Esophagus muscularis mucosa (tissue), 4 donors: ENCODE measurements around the gene PTPRN2. TPM values are rescaled to one million over a fixed set of nuclear protein-coding genes. Genes with fewer than 3 reads are reported as not detected.

Experiments used
- DNase-seq: peaks from one replicate; pipeline ENCODE4 v3.0.0-alpha.2; 2017; ENCODE audit errors: extremely low spot score
- H3K27ac ChIP-seq, 4 donors: fragments of 200-600 bp; sonication (generic); replicated peaks in 1 of 4; 1 replicate in 3 of 4; 2 replicates in 1 of 4; pipeline ENCODE4 v1.5.1; 2016 to 2019; ENCODE audit warnings: mild to moderate bottlenecking in 1 of 4
- H3K27me3 ChIP-seq, 4 donors: fragments of 200-600 bp; sonication (generic); one replicate each; pipeline versions ENCODE4 v1.5.1 to v1.6.0; 2016 to 2019
- H3K36me3 ChIP-seq, 4 donors: fragments of 200-600 bp; sonication (generic); one replicate each; pipeline ENCODE4 v1.5.1; 2016 to 2019
- H3K4me1 ChIP-seq, 4 donors: fragments of 200-600 bp; sonication (generic); one replicate each; pipeline ENCODE4 v1.5.1; 2016 to 2019
- H3K4me3 ChIP-seq, 4 donors: fragments of 200-600 bp; sonication (generic); 1 replicate in 2 of 4; 2 replicates in 2 of 4; pipeline ENCODE4 v1.5.1; 2016 to 2019; ENCODE audit warnings: mild to moderate bottlenecking in 4 of 4, moderate library complexity in 1 of 4
- H3K9me3 ChIP-seq, 4 donors: fragments of 200-600 bp; sonication (generic); 1 replicate in 3 of 4; 2 replicates in 1 of 4; pipeline ENCODE4 v1.5.1; 2016 to 2019
- EP300 ChIP-seq: sonication (generic); formaldehyde crosslinking; IDR thresholded peaks from one replicate; pipeline ENCODE4 v1.6.1; 2017; ENCODE audit warnings: antibody characterized with exemption
- POLR2A ChIP-seq: fragments of 450-650 bp; IDR thresholded peaks from one replicate; pipeline ENCODE4 v1.6.1; 2017; ENCODE audit warnings: antibody characterized with exemption, moderate library complexity, mild to moderate bottlenecking, low read depth
- POLR2AphosphoS5 ChIP-seq, 2 donors: sonication (generic); formaldehyde crosslinking; IDR thresholded peaks; one replicate each; pipeline ENCODE4 v1.6.1; 2017; ENCODE audit warnings: antibody characterized with exemption in 2 of 2
- WGBS: methylation state at CpG from one replicate; pipeline ENCODE4 v1.1.5; 2018; 5-methylcytosine and 5-hydroxymethylcytosine counted together
- intact Hi-C: fragments of 100-400 bp; cut with DNase I; formaldehyde crosslinking; loops from one replicate; pipeline ENCODE4 v1.15.1; 2023
- total RNA-seq, 4 donors: library from RNA; depleted of rRNA; stranded (reverse); fragments of >200 nt; gene quantifications; one replicate each; pipeline versions ENCODE4 v1.1.0 to v1.2.1, GENCODE V29; 2016
- TF ChIP-seq, protein P1 (sequence below), 3 experiments: fragments of 200-600 bp in 2 of 3; fragments of 450-650 bp in 1 of 3; sonication (generic) in 2 of 3; IDR thresholded peaks; one replicate each; pipeline ENCODE4 v1.5.1; 2017 to 2019; ENCODE audit warnings: antibody characterized with exemption in 3 of 3, mild to moderate bottlenecking in 2 of 3, moderate library complexity in 1 of 3

Gene PTPRN2
- total RNA-seq, 4 donors from 2014 or later: 2.1 to 3.1 (median 3.1) TPM

DNA sequence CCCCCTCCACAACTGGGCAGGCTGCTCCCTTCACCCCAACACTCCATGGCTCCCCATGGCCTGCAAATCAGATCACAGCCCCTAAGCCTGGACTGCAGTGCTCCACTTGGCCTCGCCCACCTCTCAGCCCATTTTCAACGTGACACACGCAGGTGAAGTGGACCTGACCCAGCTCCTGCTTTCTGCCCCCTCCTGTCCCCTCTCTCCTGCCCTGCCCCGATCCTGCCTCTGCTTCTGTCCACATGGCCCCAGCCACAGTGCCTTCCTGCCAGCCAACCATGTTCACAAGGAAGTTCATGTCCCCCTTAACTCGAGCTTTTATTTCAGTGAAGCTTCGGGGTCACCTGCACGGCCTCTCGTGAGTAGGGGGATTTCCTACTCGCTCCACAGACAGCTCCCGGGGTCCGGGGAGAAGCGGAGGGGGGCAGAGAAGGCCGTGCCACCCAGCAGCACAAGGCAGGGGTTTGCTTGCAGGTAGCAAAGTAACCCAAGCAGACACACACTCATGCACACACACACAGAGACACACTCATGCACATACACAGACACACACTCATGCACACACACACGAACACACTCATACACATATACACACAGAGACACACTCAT is 713.3 kb downstream of the PTPRN2 start:
- Histone ChIP-seq H3K9me3 (peaks cover 0 to 5% (median 0%) of the 10 kb centered on the region in 4 donors), H3K36me3 (no peaks in the 10 kb centered on the region), H3K4me1 (peaks cover 5 to 8% (median 6%) of the 10 kb centered on the region in 4 donors), H3K4me3 (no peak overlapping the region), H3K27ac (no peak overlapping the region), H3K27me3 (peaks cover 0 to 48% (median 3%) of the 10 kb centered on the region in 4 donors)
- intact Hi-C loops: no loop called here
- TF ChIP-seq EP300: no peak
- TF ChIP-seq POLR2AphosphoS5 (IDR thresholded peaks at IDR 0.05): no peak
- WGBS: 75% methylated on average over 14 of the region's 14 CpGs
- DNase-seq: no peak

DNA sequence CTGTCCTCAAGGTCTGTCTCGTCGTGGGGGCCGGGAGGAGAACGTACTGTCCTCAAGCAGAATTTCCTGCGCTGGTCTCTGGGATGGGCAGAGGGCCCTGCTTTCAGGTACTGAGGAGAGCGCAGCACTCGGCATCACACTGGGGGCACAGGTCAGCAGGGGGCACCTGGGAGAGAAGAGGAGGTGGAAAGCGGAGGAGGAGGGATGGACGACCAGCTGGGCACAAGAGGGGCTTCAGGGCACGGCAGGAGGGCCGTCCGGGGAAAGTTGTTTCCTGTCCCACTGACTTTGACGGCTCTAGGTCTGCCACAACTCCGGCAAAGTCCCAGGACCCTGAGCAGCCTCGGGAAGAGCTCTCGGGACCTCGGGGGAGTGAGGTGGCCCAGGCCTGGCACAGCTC is 714.0 kb downstream of the PTPRN2 start:
- Histone ChIP-seq H3K36me3 (no peaks in the 10 kb centered on the region), H3K4me3 (no peak overlapping the region), H3K9me3 (peaks cover 0 to 5% (median 0%) of the 10 kb centered on the region in 4 donors), H3K27me3 (peaks cover 0 to 48% (median 3%) of the 10 kb centered on the region in 4 donors), H3K4me1 (peaks cover 5 to 8% (median 6%) of the 10 kb centered on the region in 4 donors), H3K27ac (no peak overlapping the region)
- 80% methylated on average over 17 of the region's 17 CpGs for WGBS
- TF ChIP-seq, protein P1, sequence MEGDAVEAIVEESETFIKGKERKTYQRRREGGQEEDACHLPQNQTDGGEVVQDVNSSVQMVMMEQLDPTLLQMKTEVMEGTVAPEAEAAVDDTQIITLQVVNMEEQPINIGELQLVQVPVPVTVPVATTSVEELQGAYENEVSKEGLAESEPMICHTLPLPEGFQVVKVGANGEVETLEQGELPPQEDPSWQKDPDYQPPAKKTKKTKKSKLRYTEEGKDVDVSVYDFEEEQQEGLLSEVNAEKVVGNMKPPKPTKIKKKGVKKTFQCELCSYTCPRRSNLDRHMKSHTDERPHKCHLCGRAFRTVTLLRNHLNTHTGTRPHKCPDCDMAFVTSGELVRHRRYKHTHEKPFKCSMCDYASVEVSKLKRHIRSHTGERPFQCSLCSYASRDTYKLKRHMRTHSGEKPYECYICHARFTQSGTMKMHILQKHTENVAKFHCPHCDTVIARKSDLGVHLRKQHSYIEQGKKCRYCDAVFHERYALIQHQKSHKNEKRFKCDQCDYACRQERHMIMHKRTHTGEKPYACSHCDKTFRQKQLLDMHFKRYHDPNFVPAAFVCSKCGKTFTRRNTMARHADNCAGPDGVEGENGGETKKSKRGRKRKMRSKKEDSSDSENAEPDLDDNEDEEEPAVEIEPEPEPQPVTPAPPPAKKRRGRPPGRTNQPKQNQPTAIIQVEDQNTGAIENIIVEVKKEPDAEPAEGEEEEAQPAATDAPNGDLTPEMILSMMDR (IDR thresholded peaks at IDR 0.05): no peak
- TF ChIP-seq POLR2AphosphoS5 (IDR thresholded peaks at IDR 0.05) (no peak), POLR2A (no peak), EP300 (no peak)
- DNase-seq: no peak
- intact Hi-C loops: no loop called here

DNA sequence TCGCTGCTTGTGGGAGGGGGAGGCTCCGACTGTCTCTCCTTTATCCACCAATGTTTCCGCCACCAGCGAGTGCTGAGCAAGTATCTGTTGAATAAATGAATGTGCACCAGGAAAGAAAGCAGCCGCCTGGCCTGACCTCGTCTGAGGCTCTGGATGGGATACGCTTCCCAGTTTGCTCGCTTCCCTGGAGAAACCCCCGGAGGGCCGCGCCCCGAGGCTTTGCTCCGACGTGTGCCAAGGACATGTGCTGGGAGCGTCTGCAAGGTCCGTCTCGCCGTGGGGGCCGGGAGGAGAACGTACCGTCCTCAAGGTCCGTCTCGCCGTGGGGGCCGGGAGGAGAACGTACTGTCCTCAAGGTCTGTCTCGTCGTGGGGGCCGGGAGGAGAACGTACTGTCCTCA is 714.4 kb downstream of the PTPRN2 start:
- intact Hi-C loops: no loop called here
- H3K36me3 ChIP-seq: no peaks in the 10 kb centered on the region
- H3K27ac ChIP-seq: no peak overlapping the region
- H3K27me3 ChIP-seq: peaks cover 0 to 48% (median 3%) of the 10 kb centered on the region in 4 donors
- H3K4me1 ChIP-seq: peaks cover 5 to 8% (median 6%) of the 10 kb centered on the region in 4 donors
- no peak for DNase-seq
- no peak overlapping the region for H3K4me3 ChIP-seq
- no peak for TF ChIP-seq POLR2A
- TF ChIP-seq, protein P1 (IDR thresholded peaks at IDR 0.05): no peak
- no peak for TF ChIP-seq EP300
- no peak for TF ChIP-seq POLR2AphosphoS5 (IDR thresholded peaks at IDR 0.05)
- WGBS: 87% methylated on average over 26 of the region's 30 CpGs
- H3K9me3 ChIP-seq: peaks cover 0 to 5% (median 0%) of the 10 kb centered on the region in 4 donors

DNA sequence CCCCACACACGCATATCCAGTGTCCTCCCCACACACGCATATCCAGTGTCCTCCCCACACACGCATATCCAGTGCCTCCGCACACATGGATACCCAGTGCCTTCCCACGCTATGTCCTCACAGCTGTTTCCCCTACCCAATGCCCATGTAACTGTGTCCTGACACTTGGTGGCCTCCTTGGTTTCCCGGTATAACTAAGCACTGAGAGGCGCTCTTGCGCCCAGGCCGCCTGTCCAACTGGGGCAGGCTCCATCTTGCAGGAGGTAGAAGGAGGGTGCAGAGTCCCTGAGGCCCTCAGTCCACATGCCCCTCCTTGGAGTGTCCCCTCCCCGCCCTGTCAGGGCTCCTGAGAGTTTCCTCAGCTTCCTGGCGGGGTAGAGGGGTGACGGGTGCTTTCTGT is 715.2 kb downstream of the PTPRN2 start:
- no peak overlapping the region for H3K27ac ChIP-seq
- intact Hi-C loops: no loop called here
- H3K4me3 ChIP-seq: no peak overlapping the region
- H3K36me3 ChIP-seq: no peaks in the 10 kb centered on the region
- no peak for DNase-seq
- H3K9me3 ChIP-seq: peaks cover 0 to 5% (median 0%) of the 10 kb centered on the region in 4 donors
- H3K27me3 ChIP-seq: peaks cover 0 to 47% (median 3%) of the 10 kb centered on the region in 4 donors
- H3K4me1 ChIP-seq: peaks cover 5 to 8% (median 6%) of the 10 kb centered on the region in 4 donors
- no peak for TF ChIP-seq POLR2A
- TF ChIP-seq, protein P1 (IDR thresholded peaks at IDR 0.05): no peak
- no peak for TF ChIP-seq EP300
- TF ChIP-seq POLR2AphosphoS5 (IDR thresholded peaks at IDR 0.05): no peak
- WGBS: 85% methylated on average over 12 of the region's 12 CpGs

DNA sequence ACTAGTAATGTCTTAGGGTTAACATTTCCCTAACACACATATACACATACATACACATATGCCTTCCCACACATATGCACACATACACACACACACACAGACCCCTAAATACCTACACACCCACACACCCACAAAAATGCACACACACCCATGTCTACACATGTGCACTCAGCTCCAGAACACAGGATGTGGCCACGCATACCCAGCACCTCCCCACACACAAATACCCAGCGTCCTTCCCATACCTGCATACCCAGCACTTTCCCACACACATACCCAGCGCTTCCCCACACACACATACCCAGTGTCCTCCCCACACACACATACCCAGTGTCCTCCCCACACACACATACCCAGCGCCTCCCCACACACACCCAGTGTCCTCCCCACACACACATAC is 715.9 kb downstream of the PTPRN2 start:
- Histone ChIP-seq H3K9me3 (peaks cover 0 to 5% (median 0%) of the 10 kb centered on the region in 4 donors), H3K4me1 (peaks cover 5 to 8% (median 6%) of the 10 kb centered on the region in 4 donors), H3K4me3 (no peak overlapping the region), H3K27me3 (peaks cover 0 to 39% (median 3%) of the 10 kb centered on the region in 4 donors), H3K27ac (no peak overlapping the region), H3K36me3 (no peaks in the 10 kb centered on the region)
- TF ChIP-seq, protein P1 (IDR thresholded peaks at IDR 0.05): no peak
- TF ChIP-seq EP300 (no peak), POLR2AphosphoS5 (IDR thresholded peaks at IDR 0.05) (no peak), POLR2A (no peak)
- intact Hi-C loops: no loop called here
- WGBS: 90% methylated on average over 4 of the region's 4 CpGs
- no peak for DNase-seq
